ENCODE measurements around the gene PRCD. TPM values are rescaled to one million over a fixed set of nuclear protein-coding genes. Genes with fewer than 3 reads are reported as not detected.

PRCD gene
- total RNA-seq, 4 donors from 2014 or later = 0.57 to 11.2 (median 2.3) TPM

DNA sequence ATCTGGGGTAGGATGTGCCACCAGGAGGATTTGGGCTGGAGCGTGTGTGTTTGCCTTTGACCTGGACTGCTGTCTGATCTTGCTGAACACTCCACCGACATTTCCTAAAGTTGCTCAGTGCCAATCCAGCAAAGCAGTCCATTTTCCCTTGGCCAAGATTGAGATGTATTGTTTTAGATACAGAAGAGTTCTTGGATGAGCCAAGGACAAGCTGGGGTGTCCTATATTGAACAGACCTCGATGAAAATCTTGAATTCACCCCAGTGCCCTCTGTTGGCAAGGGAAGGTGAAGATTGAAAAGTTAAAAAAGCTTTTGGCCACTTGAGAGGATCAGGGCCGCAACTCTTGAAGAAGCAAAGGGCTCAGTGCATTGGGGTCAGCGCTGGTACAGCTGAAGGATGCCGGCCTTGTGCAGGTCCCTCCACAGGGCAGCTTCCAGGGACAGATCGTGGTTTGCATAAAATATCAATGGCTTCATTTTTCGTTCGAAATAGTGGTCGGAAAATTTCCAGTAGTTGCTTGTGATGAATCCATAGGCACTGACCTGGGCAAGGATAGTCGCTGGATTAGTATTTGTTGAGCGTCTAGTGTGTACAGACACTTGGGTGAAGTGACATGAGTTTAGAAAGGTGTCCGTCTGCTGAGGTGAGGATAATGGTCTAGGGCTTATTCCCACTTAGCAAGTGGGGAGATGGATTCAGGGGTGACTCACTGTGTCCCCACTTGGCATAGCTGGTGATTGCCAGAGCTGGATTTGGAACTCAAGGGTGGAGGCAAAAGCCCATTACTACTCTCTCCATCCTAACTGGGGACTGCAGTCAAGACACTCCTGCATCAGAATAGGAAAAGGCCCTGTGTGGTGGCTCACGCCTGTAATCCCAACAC, 26.1 kb downstream of the PRCD start:
- WGBS, 2 donors (ENCODE audit: low coverage in 1 of 2) = 85 to 91% methylated on average over 10 to 11 of the region's 14 CpGs
- ATAC-seq = no peak
- Histone ChIP-seq H3K9me3 (no peaks in the 10 kb centered on the region), H3K27me3 (peaks cover 18% of the 10 kb centered on the region), H3K4me3 (no peak overlapping the region), H3K4me1 (peaks cover 0 to 35% (median 6%) of the 10 kb centered on the region in 3 donors), H3K36me3 (peaks cover 0 to 49% of the 10 kb centered on the region in 2 donors), H3K27ac (no peak overlapping the region)
- TF ChIP-seq EP300 (IDR thresholded peaks at IDR 0.05) = no peak
- no peak for TF ChIP-seq POLR2AphosphoS5 (IDR thresholded peaks at IDR 0.05)
- TF ChIP-seq POLR2A (IDR thresholded peaks at IDR 0.05) = no peak
- TF ChIP-seq CTCF (IDR thresholded peaks at IDR 0.05) = no peak

DNA sequence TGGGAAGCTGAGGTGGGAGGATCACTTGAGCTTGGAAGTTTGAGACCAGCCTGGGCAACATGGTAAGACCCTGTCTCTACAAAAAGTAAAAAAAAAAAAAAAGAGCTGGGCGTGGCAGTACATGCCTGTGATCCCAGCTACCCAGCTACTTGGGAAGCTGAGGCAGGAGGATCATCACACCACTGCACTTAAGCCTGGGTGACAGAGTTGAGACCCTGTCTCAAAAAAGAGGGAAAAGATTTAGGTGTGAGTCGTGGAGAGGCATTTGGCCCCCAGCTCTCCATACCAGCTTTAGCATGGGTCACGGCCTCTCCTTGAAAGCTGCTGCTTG, 26.7 kb downstream of the PRCD start:
- Histone ChIP-seq H3K4me3 (no peak overlapping the region), H3K4me1 (peaks cover 0 to 29% (median under 1%) of the 10 kb centered on the region in 3 donors), H3K9me3 (no peaks in the 10 kb centered on the region), H3K27me3 (peaks cover 18% of the 10 kb centered on the region), H3K36me3 (peaks cover 0 to 45% of the 10 kb centered on the region in 2 donors), H3K27ac (no peak overlapping the region)
- WGBS, 2 donors (ENCODE audit: low coverage in 1 of 2) = 58 to 80% methylated on average over 1 to 2 of the region's 3 CpGs
- ATAC-seq = no peak
- TF ChIP-seq CTCF (IDR thresholded peaks at IDR 0.05) (no peak), POLR2A (IDR thresholded peaks at IDR 0.05) (no peak), POLR2AphosphoS5 (IDR thresholded peaks at IDR 0.05) (no peak), EP300 (IDR thresholded peaks at IDR 0.05) (no peak)

- no peak for ATAC-seq
- H3K4me3 ChIP-seq = no peak overlapping the region
These were observed 27.2 kb downstream of the PRCD start for GRCh38 chr17:76566988-76567431.

DNA sequence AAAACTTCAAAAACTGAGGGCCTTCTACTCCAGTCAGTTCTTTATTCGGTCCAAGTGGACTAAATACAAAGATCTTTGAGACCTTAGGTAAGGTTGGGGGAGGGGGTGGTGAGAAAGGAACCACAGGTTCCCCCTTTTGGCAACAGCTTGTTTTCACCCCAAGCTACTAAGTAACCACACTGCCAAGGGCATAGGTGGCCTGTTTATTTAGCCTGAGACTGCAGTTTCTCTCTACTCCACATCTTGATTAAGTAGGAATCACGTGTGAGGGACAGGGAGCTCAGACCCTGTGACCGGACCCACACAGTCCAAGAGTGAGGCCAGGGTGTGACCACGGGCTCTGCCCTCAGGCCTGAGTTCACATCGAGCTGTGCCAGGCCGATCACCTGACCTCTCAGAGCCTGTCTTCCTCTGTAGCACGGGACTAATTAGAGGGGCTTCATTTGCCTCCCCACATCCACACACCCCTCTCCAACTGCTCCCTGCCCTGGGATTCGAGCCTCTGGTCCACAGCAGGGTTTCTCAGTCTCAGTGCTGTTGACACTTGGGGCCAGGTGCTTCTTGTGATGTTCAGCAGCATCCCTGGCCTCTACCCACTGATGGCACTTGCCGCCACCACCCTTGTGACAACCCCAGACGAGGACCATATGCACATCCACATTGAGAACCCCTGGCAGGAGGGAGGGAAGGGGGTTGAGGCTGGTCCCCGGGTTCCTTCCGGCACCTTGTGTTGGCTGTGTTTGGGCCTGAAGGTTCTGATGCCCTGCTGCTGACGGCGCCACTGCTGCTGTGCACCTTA, 28.0 kb downstream of the PRCD start:
- ATAC-seq = no peak
- Histone ChIP-seq H3K4me1 (peaks cover 0 to 17% (median 0%) of the 10 kb centered on the region in 3 donors), H3K36me3 (peaks cover 0 to 36% of the 10 kb centered on the region in 2 donors), H3K9me3 (no peaks in the 10 kb centered on the region), H3K27ac (peak overlapping the region in 1 of 4 donors; percentile 3), H3K4me3 (no peak overlapping the region), H3K27me3 (peaks cover 18% of the 10 kb centered on the region)
- TF ChIP-seq POLR2A (IDR thresholded peaks at IDR 0.05) (no peak), CTCF (IDR thresholded peaks at IDR 0.05) (no peak), POLR2AphosphoS5 (IDR thresholded peaks at IDR 0.05) (no peak), EP300 (IDR thresholded peaks at IDR 0.05) (no peak)
- WGBS, 2 donors (ENCODE audit: low coverage in 1 of 2) = 38 to 64% methylated on average over 6 to 7 of the region's 14 CpGs

More at GRCh38 chr17:76566988-76567431, 27.2 kb downstream of the PRCD start:
- peaks cover 18% of the 10 kb centered on the region for H3K27me3 ChIP-seq
- peaks cover 0 to 24% (median 0%) of the 10 kb centered on the region in 3 donors for H3K4me1 ChIP-seq
- no peak overlapping the region for H3K27ac ChIP-seq
- H3K9me3 ChIP-seq = no peaks in the 10 kb centered on the region
- H3K36me3 ChIP-seq = peaks cover 0 to 41% of the 10 kb centered on the region in 2 donors
- WGBS, 2 donors (ENCODE audit: low coverage in 1 of 2) = 17 to 70% methylated on average over 1 to 2 of the region's 5 CpGs
- TF ChIP-seq POLR2A (IDR thresholded peaks at IDR 0.05) = no peak
- no peak for TF ChIP-seq POLR2AphosphoS5 (IDR thresholded peaks at IDR 0.05)
- TF ChIP-seq EP300 (IDR thresholded peaks at IDR 0.05) = no peak
- no peak for TF ChIP-seq CTCF (IDR thresholded peaks at IDR 0.05)
